ENCODE measurements around the gene CLEC9A.

CLEC9A gene

GRCh38 chr12:10067942-10068341, 37.5 kb downstream of the CLEC9A start:
- no peak for DNase-seq

DNA sequence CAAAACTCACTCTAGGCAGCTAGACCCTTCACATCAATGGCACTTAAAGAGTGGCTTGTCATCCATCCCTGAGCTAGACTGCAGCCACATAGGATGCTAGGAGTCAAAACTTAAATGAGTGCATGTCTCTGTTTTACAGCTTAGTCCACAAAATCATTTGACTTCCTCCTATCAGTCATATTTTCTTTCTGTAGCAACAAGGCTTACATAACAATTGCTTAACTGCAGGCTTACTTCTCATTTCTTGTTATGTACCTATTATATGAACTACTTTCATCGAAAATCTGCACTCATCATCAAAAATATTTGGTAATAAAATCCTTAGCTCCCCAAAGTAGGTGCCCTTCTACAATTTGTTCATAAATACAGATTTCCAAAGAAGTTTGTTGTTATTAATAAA, 38.2 kb downstream of the CLEC9A start:
- DNase-seq, result no peak

- DNase-seq, result no peak
These were observed 38.6 kb downstream of the CLEC9A start for GRCh38 chr12:10069099-10069498.

DNA sequence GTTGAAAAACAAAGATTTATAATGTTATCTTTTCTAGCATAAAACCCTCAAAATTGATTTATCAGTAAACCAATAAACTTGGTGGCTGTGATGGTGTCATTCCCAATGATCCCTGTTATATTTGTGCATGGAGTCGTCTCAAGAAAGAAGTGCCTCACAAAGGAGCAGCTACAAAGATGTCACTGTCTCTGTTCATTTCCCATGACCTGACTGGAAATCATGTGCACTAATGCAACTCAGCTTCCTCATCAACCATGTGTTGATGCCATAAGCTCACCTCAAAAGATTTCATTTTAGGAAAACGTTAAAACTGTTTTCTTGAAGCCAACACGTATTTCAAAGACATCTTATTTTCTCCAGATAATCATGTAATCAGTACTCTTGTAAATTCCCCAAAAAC, 39.5 kb downstream of the CLEC9A start:
- DNase-seq, result no peak

DNA sequence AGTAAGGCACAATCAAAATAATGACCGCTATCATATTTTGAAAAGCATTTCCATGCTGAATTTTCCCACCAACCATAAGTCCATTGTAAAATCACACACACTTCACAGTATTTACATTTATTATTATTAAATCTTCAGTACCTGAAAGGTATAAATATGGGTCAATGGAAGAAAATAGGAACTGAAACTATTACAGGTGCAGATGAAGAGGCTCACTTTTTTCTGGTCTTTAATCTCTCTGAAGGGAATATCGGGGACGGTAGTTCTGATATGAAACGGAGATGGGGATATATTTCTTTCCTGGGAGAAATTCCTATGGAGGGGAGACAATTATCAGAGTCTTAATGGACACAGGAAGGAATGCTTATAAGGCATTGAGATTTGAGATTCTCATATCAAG, 39.9 kb downstream of the CLEC9A start:
- no peak for DNase-seq

GRCh38 chr12:10072131-10072530, 41.6 kb downstream of the CLEC9A start:
- no peak for DNase-seq

GRCh38 chr12:10073261-10073660, 42.8 kb downstream of the CLEC9A start:
- DNase-seq, result no peak

DNA sequence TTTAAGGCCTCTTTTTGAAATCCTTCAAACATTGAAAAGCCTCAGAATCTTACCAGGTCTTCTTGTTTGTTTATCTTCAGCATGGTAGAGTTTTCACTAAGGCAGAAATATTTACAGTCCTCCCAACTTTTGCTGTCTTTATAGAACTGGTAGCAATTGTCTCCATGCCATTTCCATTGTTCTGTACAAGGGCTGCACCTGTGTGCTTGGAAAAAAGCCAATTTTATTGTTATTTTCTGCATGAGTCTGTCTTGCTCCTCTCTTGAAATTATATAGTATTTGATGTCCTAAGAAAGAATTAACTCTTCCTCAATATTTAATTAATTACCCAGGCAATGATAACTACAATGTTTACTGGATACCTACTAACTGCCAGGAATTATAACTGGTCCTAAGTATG, 45.0 kb downstream of the CLEC9A start:
- DNase-seq, result no peak

DNA sequence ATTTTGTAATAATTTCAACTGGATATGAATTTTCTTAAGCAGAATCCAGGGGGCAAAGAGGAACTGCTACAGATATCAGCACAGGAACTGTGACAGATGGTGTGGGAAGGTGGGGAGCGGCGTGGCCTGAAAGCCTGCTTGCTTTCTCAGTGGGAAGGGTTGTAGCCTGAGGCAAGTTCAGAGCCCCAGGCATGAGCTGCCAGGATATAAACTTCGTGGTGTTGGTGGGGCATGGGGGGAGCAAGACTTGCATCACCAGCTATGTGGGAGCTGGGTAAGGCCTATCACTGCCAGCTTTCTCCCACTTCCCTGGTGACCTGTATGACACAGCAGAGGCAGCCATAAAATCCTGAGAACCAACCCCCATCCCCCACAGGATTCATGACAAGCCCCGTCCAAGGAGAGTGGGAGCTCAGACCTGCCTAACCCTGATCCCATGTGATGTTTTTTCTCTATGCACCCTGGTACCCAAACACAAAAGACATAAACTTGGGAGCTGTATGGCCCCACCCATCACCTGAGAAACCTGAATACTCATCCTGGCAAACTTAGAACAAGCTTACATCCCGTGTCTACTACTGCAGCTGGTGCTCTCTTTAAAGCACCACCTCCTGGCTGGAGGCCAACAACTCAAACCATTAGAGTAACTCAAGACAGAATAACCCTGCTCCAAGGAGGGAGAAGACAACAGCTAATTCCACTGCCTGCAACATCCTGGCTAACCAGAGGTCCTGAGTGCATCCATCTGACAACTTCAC, 51.8 kb downstream of the CLEC9A start:
- DNase-seq, result no peak

DNA sequence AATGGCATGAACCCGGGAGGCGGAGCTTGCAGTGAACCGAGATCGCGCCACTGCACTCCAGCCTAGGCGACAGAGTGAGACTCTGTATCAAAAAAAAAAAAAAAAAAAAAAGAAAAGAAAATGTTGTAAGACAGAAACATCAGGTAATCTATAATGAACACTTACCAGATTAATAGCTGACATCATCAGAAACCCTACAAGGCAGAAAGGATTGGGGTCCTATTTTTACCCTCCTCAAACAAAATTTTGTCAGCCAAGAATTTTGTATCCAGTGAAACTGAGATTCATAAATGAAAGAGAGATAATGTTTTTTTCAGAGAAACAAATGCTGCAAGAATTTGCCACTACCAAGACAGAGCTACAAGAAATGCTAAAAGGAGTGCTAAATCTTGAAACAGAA, 54.3 kb downstream of the CLEC9A start:
- no peak for DNase-seq

DNA sequence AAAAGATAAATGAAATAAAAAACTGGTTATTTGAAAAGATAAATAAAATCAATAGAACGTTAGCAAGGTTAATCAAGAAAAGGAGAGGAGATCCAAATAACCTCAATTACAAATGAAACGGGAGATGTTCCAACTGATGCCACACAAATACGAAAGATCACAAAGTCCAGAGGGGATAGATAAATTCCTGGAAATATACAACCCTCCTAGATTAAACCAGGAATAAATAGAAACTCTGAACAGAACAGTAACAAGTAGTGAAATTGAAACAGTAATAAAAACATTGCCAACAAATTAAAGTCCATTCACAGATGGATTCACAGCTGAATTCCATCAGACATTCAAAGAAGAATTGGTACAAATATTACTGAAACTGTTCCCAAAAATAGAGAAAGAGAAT, 55.9 kb downstream of the CLEC9A start:
- DNase-seq, result no peak

DNA sequence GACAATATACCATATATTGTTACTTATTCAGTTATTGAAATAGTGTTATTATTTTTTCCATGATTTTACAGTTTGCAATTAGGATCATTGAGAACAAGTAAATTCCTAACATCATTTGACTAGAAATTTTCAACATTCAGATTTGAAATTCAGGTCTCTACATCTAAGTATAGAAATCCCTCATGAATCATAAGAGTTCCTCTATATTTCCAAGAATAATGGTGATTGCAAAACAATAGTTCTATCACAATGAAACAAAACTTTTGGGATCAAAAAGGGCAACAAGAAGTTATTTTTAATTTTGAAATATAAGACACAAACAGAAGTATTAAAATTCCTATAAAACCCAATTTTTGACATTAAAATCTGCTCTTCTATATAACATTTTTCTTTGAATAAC, 57.5 kb downstream of the CLEC9A start:
- no peak for DNase-seq

DNA sequence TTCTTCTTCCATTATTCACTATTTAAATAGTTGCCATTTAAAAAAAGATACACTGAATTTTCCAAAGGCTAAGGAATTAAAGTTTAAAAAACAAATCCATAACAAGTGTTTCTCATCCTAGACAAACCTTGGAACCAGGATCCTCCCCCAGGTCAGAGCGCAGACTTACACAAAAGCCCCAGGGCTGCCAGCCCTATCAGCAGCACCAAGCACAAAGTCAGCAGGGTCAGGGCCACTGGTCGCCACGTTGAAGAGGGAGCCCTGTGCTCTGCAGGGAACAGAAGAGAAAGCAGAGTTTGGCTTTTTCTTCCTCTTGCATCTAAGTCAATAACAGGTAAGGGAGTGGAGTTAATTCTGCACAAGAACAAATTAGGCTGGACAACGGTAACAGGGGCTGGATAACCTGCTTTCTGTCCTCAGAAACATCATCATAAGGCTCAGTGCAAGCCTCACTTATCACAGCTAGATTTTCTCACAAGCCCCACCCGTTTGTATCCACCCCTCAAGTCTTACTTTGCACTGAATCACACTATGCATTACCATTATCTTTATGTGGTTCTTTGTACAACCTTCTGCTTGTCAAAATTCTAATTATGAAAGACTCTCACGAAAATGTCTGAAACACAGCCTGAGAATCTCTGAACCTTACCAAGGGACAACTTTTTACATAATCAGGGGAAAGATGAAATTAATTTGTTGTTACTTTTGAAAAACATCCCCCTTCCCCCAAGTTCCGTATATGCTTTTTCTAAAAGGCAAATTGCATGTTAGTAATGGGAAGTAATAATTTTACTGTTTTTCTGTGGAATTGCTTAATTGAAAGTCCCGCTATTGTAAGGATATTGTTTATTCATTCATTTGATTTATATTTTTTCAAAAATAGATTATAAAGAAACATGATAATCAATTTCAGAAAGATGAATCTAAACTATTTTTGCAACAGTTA, 58.7 kb downstream of the CLEC9A start:
- no peak for DNase-seq

GRCh38 chr12:10094646-10095395, 64.3 kb downstream of the CLEC9A start:
- no peak for DNase-seq

GRCh38 chr12:10095971-10096370, 65.5 kb downstream of the CLEC9A start:
- DNase-seq, result no peak

DNA sequence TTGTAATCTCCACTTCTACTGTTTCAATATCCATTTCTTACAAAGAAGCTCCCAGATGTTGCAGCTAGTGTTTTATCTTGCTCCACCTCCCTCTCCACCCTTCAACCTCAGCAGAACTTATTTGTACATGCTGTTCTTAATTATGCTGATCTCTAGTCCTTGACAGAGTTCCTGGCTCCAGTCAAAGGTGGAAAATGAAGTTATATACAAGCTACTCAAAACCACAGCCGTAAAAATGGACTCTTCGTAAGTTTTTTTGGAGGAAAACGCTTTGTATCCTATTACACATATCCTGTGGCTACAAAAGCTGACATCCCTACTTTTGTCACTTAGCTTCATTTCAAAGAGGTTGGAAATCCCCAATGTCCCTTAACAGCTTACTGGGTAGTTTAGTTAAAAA, 67.0 kb downstream of the CLEC9A start:
- no peak for DNase-seq

DNA sequence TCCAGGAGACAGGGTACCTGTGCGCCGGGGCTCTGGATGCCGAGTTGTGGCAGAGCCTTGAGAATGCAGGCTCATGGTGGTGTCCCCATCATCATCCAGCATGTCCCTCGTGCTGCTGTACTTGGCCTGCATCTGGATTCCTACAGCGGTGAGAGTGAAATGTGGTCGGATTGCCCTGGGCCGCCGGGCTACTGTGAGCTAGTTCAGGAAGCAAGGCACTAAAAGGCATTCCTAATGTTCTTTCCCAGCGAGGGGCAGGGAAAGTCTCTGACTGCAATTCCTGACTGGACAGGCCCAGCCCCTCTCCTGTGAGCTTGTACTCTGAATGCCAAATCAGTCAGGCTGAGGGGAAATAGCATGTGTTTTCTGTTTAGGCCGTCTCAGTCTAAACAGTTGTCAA, 68.3 kb downstream of the CLEC9A start, which contains the start of gene CLEC1A:
CLEC1A (minus strand) TSS at position 195 of the 400 bp plus-strand sequence; CDS start at position 132, 63 bp downstream.
- DNase-seq, result no peak

- DNase-seq, result no peak
These were observed 70.6 kb downstream of the CLEC9A start for GRCh38 chr12:10101042-10101579.

DNA sequence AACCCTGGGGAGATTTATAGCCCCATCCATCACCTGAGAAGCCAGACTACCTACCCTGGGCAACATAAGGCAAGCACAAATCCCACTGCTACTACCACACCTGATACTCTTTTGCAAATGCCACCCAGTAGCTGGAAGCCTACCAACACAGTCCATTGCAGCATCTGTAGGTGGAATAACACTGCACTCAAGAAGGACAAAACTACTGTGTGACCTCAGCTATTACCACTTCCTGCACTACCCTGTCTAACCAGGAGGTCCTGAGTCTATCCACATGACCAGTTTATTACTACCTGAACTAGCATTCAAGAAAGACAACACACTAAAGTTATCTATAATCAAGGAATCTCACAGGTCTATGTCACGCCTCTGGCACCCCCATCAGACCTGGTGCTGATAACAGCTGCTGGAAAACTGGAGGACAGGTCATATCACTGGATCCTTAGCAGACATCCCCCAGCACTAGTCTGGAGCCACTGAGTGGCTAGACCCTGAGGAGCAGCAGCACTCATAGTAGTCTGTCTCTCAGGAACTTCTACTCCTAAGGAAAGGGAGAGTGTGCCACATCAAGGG, 71.3 kb downstream of the CLEC9A start:
- DNase-seq, result no peak

- no peak for DNase-seq
These were observed 71.8 kb downstream of the CLEC9A start for GRCh38 chr12:10102322-10102721.

DNA sequence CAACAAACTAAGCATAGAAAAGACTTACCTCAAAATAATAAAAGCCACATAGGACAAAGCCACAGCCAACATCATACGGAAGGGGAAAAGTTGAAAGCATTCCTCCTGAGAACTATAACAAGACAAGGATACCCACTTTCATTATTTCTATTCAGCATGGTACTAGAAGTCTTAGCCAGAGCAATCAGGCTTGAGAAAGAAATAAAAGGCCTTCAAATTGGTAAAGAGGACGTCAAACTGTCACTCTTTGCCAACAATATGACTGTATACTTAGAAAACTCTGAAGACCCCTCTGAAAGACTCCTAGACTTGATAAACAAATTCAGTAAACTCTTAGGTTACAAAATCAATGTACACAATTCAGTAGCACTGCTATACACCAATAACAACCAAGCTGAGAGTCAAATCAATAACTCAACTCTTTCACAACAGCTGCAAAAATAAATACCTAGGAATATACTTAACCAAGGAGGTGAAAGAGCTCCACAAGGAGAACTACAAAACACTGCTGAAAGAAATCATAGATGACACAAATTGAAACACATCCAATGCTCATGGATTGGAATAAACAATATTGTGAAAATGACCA, 79.9 kb downstream of the CLEC9A start:
- no peak for DNase-seq

- DNase-seq, result no peak
These were observed 81.0 kb downstream of the CLEC9A start for GRCh38 chr12:10111451-10111850.
